Measurements from ENCODE around the gene CLCN7.

- TF ChIP-seq CTCF (IDR thresholded peaks at IDR 0.05) (peak in 3 of 4 experiments; percentile 35 to 74 (median 67)), POLR2A (IDR thresholded peaks at IDR 0.05) (no peak)
Measured at GRCh38 chr16:1494129-1494640, 19.4 kb upstream of the CLCN7 start.

Data from prostate gland (tissue), 2 donors.